ENCODE data around the gene ITGB1. TPM values are rescaled to one million over a fixed set of nuclear protein-coding genes. Genes with fewer than 3 reads are reported as not detected.

The ITGB1 gene
- total and polyA plus RNA-seq, 12 donors = 93.3 to 803 (median 331) TPM

- 92 to 95% (median 94%) methylated on average over 1 of the region's 1 CpG for WGBS, 4 donors
- Histone ChIP-seq H3K4me1 (replicated peaks in 1 of 2) (no peaks in the 10 kb centered on the region), H3K4me3 (no peak overlapping the region), H3K27ac (no peak overlapping the region), H3K27me3 (no peaks in the 10 kb centered on the region), H3K36me3 (replicated peaks in 1 of 2) (no peaks in the 10 kb centered on the region), H3K9me3 (replicated peaks in 1 of 3) (no peaks in the 10 kb centered on the region)
- DNase-seq = no peak
- intact Hi-C loops (cut with DNase I) = no loop called here
- TF ChIP-seq POLR2A (IDR thresholded peaks at IDR 0.05) (no peak), CTCF (IDR thresholded peaks at IDR 0.05) (no peak)
Observed at GRCh38 chr10:32889631-32890212, 68.3 kb downstream of the ITGB1 start.

- no peak overlapping the region for H3K27ac ChIP-seq
- H3K36me3 ChIP-seq (replicated peaks in 1 of 2) = no peaks in the 10 kb centered on the region
- H3K27me3 ChIP-seq = no peaks in the 10 kb centered on the region
- 88 to 95% (median 94%) methylated on average over 9 to 11 of the region's 11 CpGs for WGBS, 4 donors
- DNase-seq = no peak
- H3K4me1 ChIP-seq (replicated peaks in 1 of 2) = no peaks in the 10 kb centered on the region
- intact Hi-C loops (cut with DNase I) = no loop called here
- H3K4me3 ChIP-seq = no peak overlapping the region
- no peaks in the 10 kb centered on the region for H3K9me3 ChIP-seq (replicated peaks in 1 of 3)
- TF ChIP-seq CTCF (IDR thresholded peaks at IDR 0.05) (no peak), POLR2A (IDR thresholded peaks at IDR 0.05) (no peak)
Observed at GRCh38 chr10:32888161-32888927, 69.7 kb downstream of the ITGB1 start.

GRCh38 chr10:32887481-32887880, 70.5 kb downstream of the ITGB1 start:
- Histone ChIP-seq H3K4me3 (no peak overlapping the region), H3K9me3 (replicated peaks in 1 of 3) (no peaks in the 10 kb centered on the region), H3K36me3 (replicated peaks in 1 of 2) (no peaks in the 10 kb centered on the region), H3K27me3 (no peaks in the 10 kb centered on the region), H3K27ac (no peak overlapping the region), H3K4me1 (replicated peaks in 1 of 2) (no peaks in the 10 kb centered on the region)
- no peak for DNase-seq
- intact Hi-C loops (cut with DNase I) = no loop called here
- 87 to 97% (median 89%) methylated on average over 7 of the region's 7 CpGs for WGBS, 4 donors
- TF ChIP-seq POLR2A (IDR thresholded peaks at IDR 0.05) (no peak), CTCF (IDR thresholded peaks at IDR 0.05) (no peak)

- Histone ChIP-seq H3K36me3 (replicated peaks in 1 of 2) (no peaks in the 10 kb centered on the region), H3K4me1 (replicated peaks in 1 of 2) (no peaks in the 10 kb centered on the region), H3K9me3 (replicated peaks in 1 of 3) (no peaks in the 10 kb centered on the region), H3K4me3 (no peak overlapping the region), H3K27ac (no peak overlapping the region), H3K27me3 (no peaks in the 10 kb centered on the region)
- DNase-seq = no peak
- no peak for TF ChIP-seq POLR2A (IDR thresholded peaks at IDR 0.05)
- no peak for TF ChIP-seq CTCF (IDR thresholded peaks at IDR 0.05)
- 92 to 96% (median 94%) methylated on average over 6 of the region's 6 CpGs for WGBS, 4 donors
- intact Hi-C loops (cut with DNase I) = no loop called here
Observed at GRCh38 chr10:32882076-32882475, 76.0 kb downstream of the ITGB1 start.
